SK-N-SH treated with all-trans-retinoic acid at 6 μM for 48 hours (cell line): ENCODE results near the gene WFS1.

Experiments used
- ARNTL ChIP-seq: fragments of 450-650 bp; formaldehyde crosslinking; IDR thresholded peaks from 2 replicates; pipeline ENCODE4 v1.5.0; 2020; ENCODE audit warnings: low read depth, mild to moderate bottlenecking, moderate library complexity, borderline replicate concordance
- ESRRG ChIP-seq: fragments of 250-450 bp; sonication (Bioruptor Pico); IDR thresholded peaks from 2 replicates; pipeline ENCODE4 v1.6.1; 2021; ENCODE audit warnings: mild to moderate bottlenecking
- GLIS3 ChIP-seq: fragments of 250-450 bp; sonication (Bioruptor Pico); IDR thresholded peaks from 2 replicates; pipeline ENCODE4 v1.5.0; 2020; ENCODE audit warnings: mild to moderate bottlenecking, moderate library complexity
- ZFP30 ChIP-seq: fragments of 450-650 bp; formaldehyde crosslinking; IDR thresholded peaks from 2 replicates; pipeline ENCODE4 v1.5.0; 2022; ENCODE audit warnings: mild to moderate bottlenecking, moderate library complexity
- ZNF70 ChIP-seq: fragments of 450-650 bp; formaldehyde crosslinking; IDR thresholded peaks from 2 replicates; pipeline ENCODE4 v1.5.0; 2020; ENCODE audit warnings: mild to moderate bottlenecking, moderate library complexity
- TF ChIP-seq, protein P1 (sequence below): fragments of 250-450 bp; sonication (Bioruptor Pico); IDR thresholded peaks from 2 replicates; pipeline ENCODE4 v1.8.0; 2021; ENCODE audit warnings: low read depth, mild to moderate bottlenecking, moderate library complexity, borderline replicate concordance
- TF ChIP-seq, protein P2 (sequence below): fragments of 250-450 bp; sonication (Bioruptor Pico); IDR thresholded peaks from 2 replicates; pipeline ENCODE4 v1.5.0; 2020; ENCODE audit warnings: mild to moderate bottlenecking, moderate library complexity
- TF ChIP-seq, protein P3 (sequence below): fragments of 250-450 bp; sonication (Bioruptor Pico); IDR thresholded peaks from 2 replicates; pipeline ENCODE4 v1.5.1; 2021; ENCODE audit warnings: mild to moderate bottlenecking, moderate library complexity

DNA sequence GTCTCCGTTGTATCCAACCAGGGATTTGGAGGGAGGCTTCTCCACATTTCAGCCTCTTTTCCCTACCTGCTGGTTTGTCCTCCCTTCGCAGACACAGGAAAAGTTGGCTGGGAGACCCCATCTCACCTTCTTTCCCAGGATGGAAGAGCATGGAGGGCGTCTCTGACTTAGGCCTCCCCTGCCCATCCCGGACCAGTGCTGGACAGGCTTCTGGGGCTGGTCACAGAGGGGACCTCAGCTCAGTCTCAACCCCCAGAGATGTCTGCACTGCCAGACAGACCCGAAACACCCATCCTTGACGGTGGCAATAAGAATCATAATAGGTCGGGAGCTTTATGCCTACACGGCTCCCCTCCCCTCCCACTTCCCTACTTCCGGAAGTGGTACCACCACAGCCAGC, 1.6 kb downstream of the WFS1 start:
- TF ChIP-seq, protein P1, sequence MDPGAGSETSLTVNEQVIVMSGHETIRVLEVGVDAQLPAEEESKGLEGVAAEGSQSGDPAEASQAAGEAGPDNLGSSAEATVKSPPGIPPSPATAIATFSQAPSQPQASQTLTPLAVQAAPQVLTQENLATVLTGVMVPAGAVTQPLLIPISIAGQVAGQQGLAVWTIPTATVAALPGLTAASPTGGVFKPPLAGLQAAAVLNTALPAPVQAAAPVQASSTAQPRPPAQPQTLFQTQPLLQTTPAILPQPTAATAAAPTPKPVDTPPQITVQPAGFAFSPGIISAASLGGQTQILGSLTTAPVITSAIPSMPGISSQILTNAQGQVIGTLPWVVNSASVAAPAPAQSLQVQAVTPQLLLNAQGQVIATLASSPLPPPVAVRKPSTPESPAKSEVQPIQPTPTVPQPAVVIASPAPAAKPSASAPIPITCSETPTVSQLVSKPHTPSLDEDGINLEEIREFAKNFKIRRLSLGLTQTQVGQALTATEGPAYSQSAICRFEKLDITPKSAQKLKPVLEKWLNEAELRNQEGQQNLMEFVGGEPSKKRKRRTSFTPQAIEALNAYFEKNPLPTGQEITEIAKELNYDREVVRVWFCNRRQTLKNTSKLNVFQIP: no peak
- TF ChIP-seq ZNF70: no peak
- no peak for TF ChIP-seq ARNTL (CRISPR knock-in tag)
- TF ChIP-seq, protein P2, sequence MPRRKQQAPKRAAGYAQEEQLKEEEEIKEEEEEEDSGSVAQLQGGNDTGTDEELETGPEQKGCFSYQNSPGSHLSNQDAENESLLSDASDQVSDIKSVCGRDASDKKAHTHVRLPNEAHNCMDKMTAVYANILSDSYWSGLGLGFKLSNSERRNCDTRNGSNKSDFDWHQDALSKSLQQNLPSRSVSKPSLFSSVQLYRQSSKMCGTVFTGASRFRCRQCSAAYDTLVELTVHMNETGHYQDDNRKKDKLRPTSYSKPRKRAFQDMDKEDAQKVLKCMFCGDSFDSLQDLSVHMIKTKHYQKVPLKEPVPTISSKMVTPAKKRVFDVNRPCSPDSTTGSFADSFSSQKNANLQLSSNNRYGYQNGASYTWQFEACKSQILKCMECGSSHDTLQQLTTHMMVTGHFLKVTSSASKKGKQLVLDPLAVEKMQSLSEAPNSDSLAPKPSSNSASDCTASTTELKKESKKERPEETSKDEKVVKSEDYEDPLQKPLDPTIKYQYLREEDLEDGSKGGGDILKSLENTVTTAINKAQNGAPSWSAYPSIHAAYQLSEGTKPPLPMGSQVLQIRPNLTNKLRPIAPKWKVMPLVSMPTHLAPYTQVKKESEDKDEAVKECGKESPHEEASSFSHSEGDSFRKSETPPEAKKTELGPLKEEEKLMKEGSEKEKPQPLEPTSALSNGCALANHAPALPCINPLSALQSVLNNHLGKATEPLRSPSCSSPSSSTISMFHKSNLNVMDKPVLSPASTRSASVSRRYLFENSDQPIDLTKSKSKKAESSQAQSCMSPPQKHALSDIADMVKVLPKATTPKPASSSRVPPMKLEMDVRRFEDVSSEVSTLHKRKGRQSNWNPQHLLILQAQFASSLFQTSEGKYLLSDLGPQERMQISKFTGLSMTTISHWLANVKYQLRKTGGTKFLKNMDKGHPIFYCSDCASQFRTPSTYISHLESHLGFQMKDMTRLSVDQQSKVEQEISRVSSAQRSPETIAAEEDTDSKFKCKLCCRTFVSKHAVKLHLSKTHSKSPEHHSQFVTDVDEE (CRISPR knock-in tag): no peak
- TF ChIP-seq ESRRG: no peak
- TF ChIP-seq GLIS3 (CRISPR knock-in tag): no peak
- TF ChIP-seq, protein P3, sequence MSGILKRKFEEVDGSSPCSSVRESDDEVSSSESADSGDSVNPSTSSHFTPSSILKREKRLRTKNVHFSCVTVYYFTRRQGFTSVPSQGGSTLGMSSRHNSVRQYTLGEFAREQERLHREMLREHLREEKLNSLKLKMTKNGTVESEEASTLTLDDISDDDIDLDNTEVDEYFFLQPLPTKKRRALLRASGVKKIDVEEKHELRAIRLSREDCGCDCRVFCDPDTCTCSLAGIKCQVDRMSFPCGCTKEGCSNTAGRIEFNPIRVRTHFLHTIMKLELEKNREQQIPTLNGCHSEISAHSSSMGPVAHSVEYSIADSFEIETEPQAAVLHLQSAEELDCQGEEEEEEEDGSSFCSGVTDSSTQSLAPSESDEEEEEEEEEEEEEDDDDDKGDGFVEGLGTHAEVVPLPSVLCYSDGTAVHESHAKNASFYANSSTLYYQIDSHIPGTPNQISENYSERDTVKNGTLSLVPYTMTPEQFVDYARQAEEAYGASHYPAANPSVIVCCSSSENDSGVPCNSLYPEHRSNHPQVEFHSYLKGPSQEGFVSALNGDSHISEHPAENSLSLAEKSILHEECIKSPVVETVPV (CRISPR knock-in tag): no peak
- TF ChIP-seq ZFP30: no peak
